Spleen (tissue), 11 donors: ENCODE data around the gene TTI1. TPM values are rescaled to one million over a fixed set of nuclear protein-coding genes. Genes with fewer than 3 reads are reported as not detected.

ENCODE experiments used
- DNase-seq: peaks from one replicate; pipeline ENCODE4 v3.0.0-alpha.2; 2020
- H3K27ac ChIP-seq, 8 donors: fragments of 200-600 bp; sonication (generic) in 7 of 8; 1 replicate in 4 of 8; 2 replicates in 4 of 8; pipeline versions ENCODE4 v1.5.0 to v1.8.0; 2016 to 2021; ENCODE audit warnings: inconsistent platforms in 4 of 8, mild to moderate bottlenecking in 4 of 8, moderate library complexity in 1 of 8
- H3K27me3 ChIP-seq, 7 donors: fragments of 200-600 bp; sonication (generic) in 6 of 7; replicated peaks in 1 of 7; 1 replicate in 4 of 7; 2 replicates in 3 of 7; pipeline versions ENCODE4 v1.5.0 to v1.8.0; 2016 to 2021; ENCODE audit warnings: inconsistent platforms in 3 of 7, mild to moderate bottlenecking in 1 of 7
- H3K36me3 ChIP-seq, 6 donors: fragments of 200-600 bp; sonication (generic) in 5 of 6; 1 replicate in 4 of 6; 2 replicates in 2 of 6; pipeline versions ENCODE4 v1.5.0 to v1.8.0; 2016 to 2021; ENCODE audit warnings: inconsistent platforms in 2 of 6
- H3K4me1 ChIP-seq, 6 donors: fragments of 200-600 bp; sonication (generic) in 5 of 6; 1 replicate in 3 of 6; 2 replicates in 3 of 6; pipeline versions ENCODE4 v1.5.0 to v1.8.0; 2016 to 2021; ENCODE audit warnings: inconsistent platforms in 3 of 6
- H3K4me3 ChIP-seq, 8 donors: fragments of 200-600 bp; sonication (generic) in 7 of 8; 1 replicate in 4 of 8; 2 replicates in 4 of 8; pipeline versions ENCODE4 v1.5.0 to v1.8.0; 2016 to 2021; ENCODE audit warnings: inconsistent platforms in 4 of 8, mild to moderate bottlenecking in 4 of 8, moderate library complexity in 2 of 8
- H3K9me3 ChIP-seq, 8 donors: fragments of 200-600 bp; sonication (generic) in 7 of 8; 1 replicate in 4 of 8; 2 replicates in 4 of 8; pipeline versions ENCODE4 v1.5.0 to v1.8.0; 2016 to 2021; ENCODE audit warnings: inconsistent platforms in 4 of 8
- CTCF ChIP-seq, 11 experiments: fragments of 200-600 bp in 7 of 11; fragments of 450-650 bp in 4 of 11; sonication (generic) in 4 of 11; IDR thresholded peaks in 8 of 11; conservative IDR thresholded peaks in 3 of 11; 1 replicate in 7 of 11; 2 replicates in 4 of 11; pipeline versions ENCODE4 v1.4.0 to v1.8.0; 2016 to 2021; ENCODE audit warnings: antibody characterized with exemption in 11 of 11, inconsistent platforms in 4 of 11, mild to moderate bottlenecking in 1 of 11
- POLR2A ChIP-seq, 3 donors: fragments of 450-650 bp; IDR thresholded peaks; one replicate each; pipeline ENCODE4 v1.5.1; 2017; ENCODE audit warnings: antibody characterized with exemption in 3 of 3, mild to moderate bottlenecking in 1 of 3
- POLR2AphosphoS5 ChIP-seq, 3 donors: sonication (generic); formaldehyde crosslinking; IDR thresholded peaks; one replicate each; pipeline ENCODE4 v1.5.1; 2017; ENCODE audit warnings: antibody characterized with exemption in 3 of 3
- WGBS, 5 donors: extraction: QIAGEN DNeasy Blood & Tissue Kit in 3 of 5; methylation state at CpG; one replicate each; pipeline versions ENCODE4 v1.1.5 to v1.1.7; 2013 to 2018; 5-methylcytosine and 5-hydroxymethylcytosine counted together
- intact Hi-C: fragments of 100-400 bp; cut with DNase I; formaldehyde crosslinking; loops from one replicate; pipeline ENCODE4 v1.15.0; 2023; ENCODE audit warnings: low total_unique reads
- polyA plus RNA-seq, 3 donors: library from polyadenylated mRNA; stranded (reverse); fragments of 200-250 nt; gene quantifications; one replicate each; pipeline ENCODE4 v1.2.1, GENCODE V29; 2013
- total RNA-seq, 7 donors: library from RNA; depleted of rRNA in 3 of 7; stranded (reverse); fragments of >200 nt in 3 of 7; fragmentation: NEBNext Ultra II Directional in 4 of 7; extraction: Animal tissue kit (Norgen Biotek cat#: 25700) in 4 of 7; gene quantifications; one replicate each; pipeline versions ENCODE4 v1.1.0 to v1.2.1, GENCODE V29; 2016 to 2021
- donor health status: healthy with polysubstance abuse.
- donor health status: DM: no; HTN: no; CAD: no; lungs with moderate emphysema.
- donor health status: DM: no; HTN: no; CAD: no.
- donor health status: Bipolar disorder and iron deficiency.
- donor health status: healthy.
- donor health status: DM: no; HTN: no; CAD: no.
- donor health status: DM: yes; HTN: yes; CAD: no.

The TTI1 gene
- total and polyA plus RNA-seq, 10 donors: 5.9 to 25.2 (median 19.1) TPM

DNA sequence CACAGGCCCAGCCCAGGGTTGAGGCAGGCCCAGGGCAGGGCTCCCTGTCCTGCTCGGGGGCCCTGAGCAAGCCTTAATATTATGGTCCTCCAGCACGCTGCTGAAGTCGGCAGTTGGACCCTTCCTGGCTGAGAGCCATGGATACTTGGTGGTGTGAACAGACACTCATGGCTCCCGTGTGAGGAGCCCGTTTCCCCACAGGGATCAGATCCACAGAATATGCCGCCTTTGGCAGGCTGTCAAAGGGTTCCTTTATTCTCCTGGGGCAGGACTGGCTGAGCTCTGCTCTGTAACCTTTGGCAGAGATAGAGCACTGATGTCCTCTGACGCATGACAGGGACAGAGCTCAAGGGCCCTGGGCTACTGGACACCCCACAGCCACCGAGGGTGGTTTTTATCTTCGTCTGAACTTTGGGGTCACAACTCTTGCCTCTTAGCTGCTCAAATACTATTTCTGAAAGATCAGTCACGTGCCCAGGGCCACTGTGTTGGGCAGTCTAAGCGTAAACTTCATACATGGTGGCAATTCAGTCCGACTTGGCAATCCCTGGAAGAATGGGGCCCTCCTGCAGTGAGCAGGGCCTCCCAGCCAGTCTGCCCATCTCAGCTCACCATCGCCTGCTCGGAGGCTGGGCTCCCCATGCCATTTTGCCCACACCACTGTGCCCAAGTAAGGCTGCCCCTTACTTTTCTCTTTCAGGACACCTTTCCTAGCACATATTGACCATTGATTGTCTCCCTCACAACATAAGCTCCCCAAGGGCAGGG is 49.1 kb downstream of the TTI1 start:
- H3K9me3 ChIP-seq: no peaks in the 10 kb centered on the region

DNA sequence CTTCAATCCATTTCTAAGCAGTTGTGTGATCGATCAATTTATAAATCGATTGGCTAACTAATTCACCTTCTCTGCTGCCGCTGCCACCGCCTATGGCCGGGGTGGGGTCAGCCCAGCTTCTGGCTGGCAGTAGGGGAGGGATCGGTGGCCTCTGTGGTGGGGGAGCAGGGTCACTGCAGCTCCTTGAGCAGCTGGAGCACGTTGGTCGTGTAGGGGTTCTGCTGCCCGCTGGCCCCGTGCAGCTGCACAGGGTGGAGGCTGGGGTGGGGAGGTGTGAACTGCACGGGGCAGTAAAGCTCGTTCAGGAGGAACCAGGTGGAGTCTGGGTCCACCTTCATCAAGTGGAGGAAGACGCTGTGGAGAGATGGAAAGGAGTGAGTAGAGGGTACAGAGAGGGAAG is 50.0 kb downstream of the TTI1 start:
- no peak for DNase-seq
- Histone ChIP-seq H3K4me3 (no peak overlapping the region), H3K9me3 (no peaks in the 10 kb centered on the region), H3K4me1 (no peaks in the 10 kb centered on the region), H3K27me3 (no peaks in the 10 kb centered on the region), H3K36me3 (peaks cover 2 to 81% (median 42%) of the 10 kb centered on the region in 6 donors), H3K27ac (no peak overlapping the region)
- intact Hi-C loops: no loop called here
- TF ChIP-seq POLR2AphosphoS5 (IDR thresholded peaks at IDR 0.05) (no peak), CTCF (IDR thresholded peaks at IDR 0.05 in 8 of 11, conservative IDR thresholded peaks at IDR 0.05 in 3 of 11) (no peak), POLR2A (IDR thresholded peaks at IDR 0.05) (no peak)
- 92 to 97% (median 93%) methylated on average over 13 of the region's 13 CpGs for WGBS, 5 donors

More for the DNA sequence above, 49.1 kb downstream of the TTI1 start:
- Histone ChIP-seq H3K36me3 (peaks cover 2 to 90% (median 45%) of the 10 kb centered on the region in 6 donors), H3K4me3 (no peak overlapping the region), H3K27me3 (no peaks in the 10 kb centered on the region), H3K4me1 (peaks cover 0 to under 1% (median 0%) of the 10 kb centered on the region in 6 donors), H3K27ac (no peak overlapping the region)
- WGBS, 5 donors: 82 to 93% (median 92%) methylated on average over 14 of the region's 14 CpGs
- TF ChIP-seq POLR2AphosphoS5 (IDR thresholded peaks at IDR 0.05) (no peak), POLR2A (IDR thresholded peaks at IDR 0.05) (no peak), CTCF (IDR thresholded peaks at IDR 0.05 in 8 of 11, conservative IDR thresholded peaks at IDR 0.05 in 3 of 11) (no peak)
- DNase-seq: no peak
- intact Hi-C loops: no loop called here

- TF ChIP-seq CTCF (IDR thresholded peaks at IDR 0.05 in 8 of 11, conservative IDR thresholded peaks at IDR 0.05 in 3 of 11): no peak
- no peak for TF ChIP-seq POLR2A (IDR thresholded peaks at IDR 0.05)
- TF ChIP-seq POLR2AphosphoS5 (IDR thresholded peaks at IDR 0.05): no peak
- no peak overlapping the region for H3K4me3 ChIP-seq
- H3K27me3 ChIP-seq: no peaks in the 10 kb centered on the region
- no peak for DNase-seq
- WGBS, 5 donors: 91 to 98% (median 98%) methylated on average over 8 of the region's 8 CpGs
- no peaks in the 10 kb centered on the region for H3K9me3 ChIP-seq
- no peak overlapping the region for H3K27ac ChIP-seq
- peaks cover 0 to 10% (median 0%) of the 10 kb centered on the region in 6 donors for H3K4me1 ChIP-seq
- intact Hi-C loops: no loop called here
- H3K36me3 ChIP-seq: peaks cover 0 to 64% (median 32%) of the 10 kb centered on the region in 6 donors
Observed at GRCh38 chr20:37981568-37981967, 51.7 kb downstream of the TTI1 start.

GRCh38 chr20:37980876-37981275 is 52.4 kb downstream of the TTI1 start:
- intact Hi-C loops: no loop called here
- WGBS, 5 donors: 95 to 98% (median 97%) methylated on average over 4 to 6 of the region's 6 CpGs
- TF ChIP-seq POLR2A (IDR thresholded peaks at IDR 0.05): no peak
- no peak for TF ChIP-seq POLR2AphosphoS5 (IDR thresholded peaks at IDR 0.05)
- no peak for TF ChIP-seq CTCF (IDR thresholded peaks at IDR 0.05 in 8 of 11, conservative IDR thresholded peaks at IDR 0.05 in 3 of 11)

More at GRCh38 chr20:37980876-37981275, 52.4 kb downstream of the TTI1 start:
- DNase-seq: no peak
- no peak overlapping the region for H3K4me3 ChIP-seq
- H3K9me3 ChIP-seq: no peaks in the 10 kb centered on the region
- no peak overlapping the region for H3K27ac ChIP-seq
- no peaks in the 10 kb centered on the region for H3K27me3 ChIP-seq
- peaks cover 0 to 11% (median 0%) of the 10 kb centered on the region in 6 donors for H3K4me1 ChIP-seq
- H3K36me3 ChIP-seq: peaks cover 0 to 57% (median 29%) of the 10 kb centered on the region in 6 donors
